Thyroid gland (tissue), 4 donors: Measurements from ENCODE around the gene GAR1. TPM values are rescaled to one million over a fixed set of nuclear protein-coding genes. Genes with fewer than 3 reads are reported as not detected.
"Not testable (repeated sequence)": the region's sequence is repeated elsewhere in the genome, so short reads cannot be mapped to it uniquely, and the experiment has no call there.

Experiments used
- DNase-seq, 2 donors: peaks; one replicate each; pipeline ENCODE4 v3.0.0-alpha.2; 2019
- H3K27ac ChIP-seq, 3 donors: fragments of 200-600 bp; sonication (generic); 1 replicate in 2 of 3; 2 replicates in 1 of 3; pipeline ENCODE4 v1.5.1; 2016 to 2019; ENCODE audit warnings: mild to moderate bottlenecking in 1 of 3, moderate library complexity in 1 of 3
- H3K27me3 ChIP-seq: fragments of 200-600 bp; sonication (generic); one replicate; pipeline ENCODE4 v1.5.1; 2019
- H3K36me3 ChIP-seq, 2 donors: fragments of 200-600 bp; sonication (generic); one replicate each; pipeline ENCODE4 v1.5.1; 2016 to 2019
- H3K4me1 ChIP-seq, 2 donors: fragments of 200-600 bp; sonication (generic); one replicate each; pipeline ENCODE4 v1.5.1; 2017 to 2019
- H3K4me3 ChIP-seq, 3 donors: fragments of 200-600 bp; sonication (generic); replicated peaks in 1 of 3; 1 replicate in 2 of 3; 2 replicates in 1 of 3; pipeline ENCODE4 v1.5.1; 2016; ENCODE audit warnings: mild to moderate bottlenecking in 1 of 3
- H3K9me3 ChIP-seq: fragments of 200-600 bp; sonication (generic); one replicate; pipeline ENCODE4 v1.5.1; 2017
- POLR2A ChIP-seq, 2 donors: fragments of 450-650 bp; IDR thresholded peaks; one replicate each; pipeline ENCODE4 v1.6.1; 2017; ENCODE audit warnings: antibody characterized with exemption in 2 of 2, mild to moderate bottlenecking in 2 of 2, moderate library complexity in 1 of 2
- WGBS, 2 donors: methylation state at CpG; one replicate each; pipeline ENCODE4 v1.1.5; 2017; 5-methylcytosine and 5-hydroxymethylcytosine counted together
- intact Hi-C: fragments of 100-400 bp; cut with DNase I; formaldehyde crosslinking; loops from one replicate; pipeline ENCODE4 v1.15.1; 2023
- total RNA-seq, 4 donors: library from RNA; depleted of rRNA; stranded (reverse); fragments of >200 nt; gene quantifications; one replicate each; pipeline ENCODE4 v1.2.3, GENCODE V29; 2016
- TF ChIP-seq, protein P1 (sequence below), 6 experiments: fragments of 200-600 bp in 3 of 6; fragments of 450-650 bp in 3 of 6; sonication (generic) in 3 of 6; IDR thresholded peaks; one replicate each; pipeline ENCODE4 v1.5.1; 2016 to 2019; ENCODE audit warnings: antibody characterized with exemption in 6 of 6, mild to moderate bottlenecking in 2 of 6, inconsistent platforms in 1 of 6, moderate library complexity in 1 of 6

GAR1 gene
- total RNA-seq, 4 donors from 2014 or later: 1.8 to 7.8 (median 5.1) TPM

DNA sequence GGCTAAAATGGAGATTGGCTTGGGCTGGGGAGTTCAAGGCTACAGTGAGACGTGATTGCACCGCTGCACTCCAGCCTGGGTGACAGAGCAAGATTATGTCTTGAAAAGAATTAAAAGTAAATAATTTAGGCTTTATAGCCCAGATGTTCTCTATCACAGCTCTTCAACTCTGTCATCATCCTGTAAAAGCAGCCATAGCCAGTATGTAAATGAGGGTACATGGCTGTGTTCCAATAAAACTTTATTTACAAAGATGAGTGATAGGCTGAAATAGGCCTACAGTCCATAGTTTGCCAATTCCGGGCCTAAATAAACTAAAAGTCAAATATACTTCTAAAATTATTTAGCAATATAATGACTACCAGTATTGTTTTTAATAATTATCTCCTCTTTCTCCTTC is 21.4 kb downstream of the GAR1 start:
- H3K4me1 ChIP-seq: no peaks in the 10 kb centered on the region
- no peaks in the 10 kb centered on the region for H3K36me3 ChIP-seq
- no peak overlapping the region for H3K27ac ChIP-seq
- no peaks in the 10 kb centered on the region for H3K27me3 ChIP-seq
- H3K4me3 ChIP-seq: no peak overlapping the region
- intact Hi-C loops: no loop called here
- WGBS, 2 donors: 93 to 97% methylated on average over 3 of the region's 3 CpGs
- no peak for DNase-seq
- TF ChIP-seq, protein P1, sequence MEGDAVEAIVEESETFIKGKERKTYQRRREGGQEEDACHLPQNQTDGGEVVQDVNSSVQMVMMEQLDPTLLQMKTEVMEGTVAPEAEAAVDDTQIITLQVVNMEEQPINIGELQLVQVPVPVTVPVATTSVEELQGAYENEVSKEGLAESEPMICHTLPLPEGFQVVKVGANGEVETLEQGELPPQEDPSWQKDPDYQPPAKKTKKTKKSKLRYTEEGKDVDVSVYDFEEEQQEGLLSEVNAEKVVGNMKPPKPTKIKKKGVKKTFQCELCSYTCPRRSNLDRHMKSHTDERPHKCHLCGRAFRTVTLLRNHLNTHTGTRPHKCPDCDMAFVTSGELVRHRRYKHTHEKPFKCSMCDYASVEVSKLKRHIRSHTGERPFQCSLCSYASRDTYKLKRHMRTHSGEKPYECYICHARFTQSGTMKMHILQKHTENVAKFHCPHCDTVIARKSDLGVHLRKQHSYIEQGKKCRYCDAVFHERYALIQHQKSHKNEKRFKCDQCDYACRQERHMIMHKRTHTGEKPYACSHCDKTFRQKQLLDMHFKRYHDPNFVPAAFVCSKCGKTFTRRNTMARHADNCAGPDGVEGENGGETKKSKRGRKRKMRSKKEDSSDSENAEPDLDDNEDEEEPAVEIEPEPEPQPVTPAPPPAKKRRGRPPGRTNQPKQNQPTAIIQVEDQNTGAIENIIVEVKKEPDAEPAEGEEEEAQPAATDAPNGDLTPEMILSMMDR (IDR thresholded peaks at IDR 0.05): no peak
- no peak for TF ChIP-seq POLR2A (IDR thresholded peaks at IDR 0.05)
- no peaks in the 10 kb centered on the region for H3K9me3 ChIP-seq

DNA sequence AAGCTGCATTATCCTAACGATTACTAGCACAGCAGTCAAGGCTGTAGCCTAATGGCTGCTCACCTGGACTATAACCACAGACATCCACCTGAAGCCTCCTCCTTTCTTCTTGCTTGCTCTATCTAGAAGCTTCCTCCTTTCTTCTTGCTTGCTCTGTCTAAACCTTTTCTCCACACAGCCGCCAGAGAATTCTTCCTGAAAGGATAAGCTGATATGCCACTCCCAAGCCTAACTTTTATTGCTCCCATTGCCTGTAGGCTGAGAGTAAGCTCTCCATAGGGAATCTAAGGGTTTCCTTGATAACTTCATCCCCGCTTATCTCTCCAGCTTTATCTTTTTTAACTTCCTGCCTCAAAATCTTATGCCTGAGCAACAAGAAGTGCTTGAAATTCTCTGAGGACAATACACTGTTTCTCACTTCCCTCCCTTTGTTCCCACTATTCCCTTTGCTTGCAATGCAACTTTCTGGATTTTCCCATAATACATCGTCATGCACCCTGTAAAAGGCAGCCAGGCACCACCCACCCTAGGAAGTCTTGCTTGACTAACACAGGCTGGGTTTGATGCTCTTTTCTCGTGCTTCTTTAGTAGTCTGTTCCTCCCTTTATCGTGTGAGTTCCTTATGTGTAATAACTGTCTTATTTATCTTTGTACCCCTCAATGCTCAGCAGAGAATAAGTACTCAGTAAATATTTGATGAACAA is 31.0 kb downstream of the GAR1 start:
- 55 to 57% methylated on average over 6 of the region's 6 CpGs for WGBS, 2 donors
- Histone ChIP-seq H3K27me3 (no peaks in the 10 kb centered on the region), H3K4me3 (no peak overlapping the region), H3K36me3 (no peaks in the 10 kb centered on the region), H3K27ac (no peak overlapping the region), H3K9me3 (no peaks in the 10 kb centered on the region), H3K4me1 (no peaks in the 10 kb centered on the region)
- intact Hi-C loops: no loop called here
- DNase-seq: no peak
- TF ChIP-seq, protein P1 (IDR thresholded peaks at IDR 0.05): no peak
- no peak for TF ChIP-seq POLR2A (IDR thresholded peaks at IDR 0.05)

DNA sequence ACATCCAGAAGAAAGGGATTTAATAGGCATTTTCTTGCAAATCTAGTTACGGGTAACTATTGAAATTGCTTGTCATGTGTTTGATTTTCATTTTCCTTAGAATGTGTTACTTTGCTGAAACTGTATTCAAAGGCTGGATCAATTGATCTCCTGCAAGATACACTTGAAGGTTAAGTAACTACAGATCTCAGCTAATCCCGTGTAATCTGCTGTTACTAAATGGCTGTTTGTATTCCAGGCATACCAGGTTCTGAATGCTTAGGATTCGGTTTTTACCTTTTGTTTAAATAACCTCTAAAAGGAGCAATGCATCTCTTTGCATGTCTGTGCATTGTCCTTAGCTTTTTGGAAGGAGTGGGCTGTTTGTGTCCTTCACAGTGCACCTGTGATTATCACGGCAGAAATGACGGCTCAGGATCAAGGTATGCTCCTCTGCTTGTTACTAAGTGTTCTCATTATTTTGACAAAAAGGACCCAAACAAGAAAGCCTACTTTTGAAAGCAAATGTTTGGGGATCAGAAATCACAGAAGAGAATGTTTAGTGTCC is 32.4 kb downstream of the GAR1 start, which contains the start of gene LRIT3:
LRIT3 (plus strand) TSS at position 212 of the 547 bp plus-strand sequence; CDS start at position 307, 95 bp downstream.
- intact Hi-C loops: no loop called here
- 69 to 79% methylated on average over 5 of the region's 5 CpGs for WGBS, 2 donors
- Histone ChIP-seq H3K9me3 (no peaks in the 10 kb centered on the region), H3K4me1 (no peaks in the 10 kb centered on the region), H3K27ac (no peak within 1 kb of the TSS), H3K27me3 (no peaks in the 10 kb centered on the region), H3K4me3 (no peak within 1 kb of the TSS), H3K36me3 (no peaks in the 10 kb centered on the region)
- no peak for DNase-seq
- TF ChIP-seq, protein P1 (IDR thresholded peaks at IDR 0.05): no peak
- TF ChIP-seq POLR2A (IDR thresholded peaks at IDR 0.05): no peak

DNA sequence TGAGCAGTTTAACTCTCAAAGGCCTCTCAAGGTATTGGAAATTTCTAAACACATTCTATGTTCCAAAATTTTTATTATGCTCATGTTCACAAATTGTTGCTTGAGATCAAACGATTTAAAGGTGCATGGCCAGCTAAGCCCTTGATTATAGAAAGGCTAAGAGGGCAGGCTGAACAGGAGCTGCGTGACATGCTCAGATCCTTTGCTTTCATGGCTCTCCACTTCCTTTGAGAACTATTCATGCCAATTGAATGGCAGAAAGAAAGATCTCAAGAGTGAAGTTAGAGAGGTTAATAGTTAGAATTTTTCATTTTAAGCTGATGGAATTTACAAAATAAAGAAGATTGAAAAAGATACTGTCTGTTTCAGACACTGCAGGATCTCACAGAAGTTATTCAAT is 32.9 kb downstream of the GAR1 start:
- intact Hi-C loops: no loop called here
- Histone ChIP-seq H3K9me3 (no peaks in the 10 kb centered on the region), H3K4me1 (no peaks in the 10 kb centered on the region), H3K27me3 (no peaks in the 10 kb centered on the region), H3K4me3 (no peak overlapping the region), H3K27ac (no peak overlapping the region), H3K36me3 (no peaks in the 10 kb centered on the region)
- TF ChIP-seq POLR2A (IDR thresholded peaks at IDR 0.05): no peak
- TF ChIP-seq, protein P1 (IDR thresholded peaks at IDR 0.05): no peak
- WGBS, 2 donors: 57 to 60% methylated on average over 2 of the region's 2 CpGs
- DNase-seq: no peak

DNA sequence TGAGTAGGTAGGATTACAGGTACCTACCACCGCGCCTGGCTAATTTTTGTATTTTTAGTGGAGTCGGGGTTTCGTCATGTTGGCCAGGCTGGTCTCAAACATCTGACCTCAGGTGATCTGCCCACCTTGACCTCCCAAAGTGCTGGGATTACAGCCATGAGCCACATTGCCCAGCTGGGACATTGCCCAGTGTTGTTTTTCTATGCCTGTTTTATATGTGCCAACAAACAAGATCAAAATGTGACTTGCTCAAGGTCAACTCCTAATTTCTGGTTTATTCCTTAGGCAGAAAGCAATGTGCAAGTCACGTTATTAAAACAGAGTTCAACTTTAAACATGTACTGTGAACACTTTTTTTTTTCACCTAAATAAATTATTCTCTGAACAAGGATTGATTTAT is 35.0 kb downstream of the GAR1 start:
- DNase-seq: no peak
- 61 to 63% methylated on average over 5 of the region's 5 CpGs for WGBS, 2 donors
- H3K4me1 ChIP-seq: no peaks in the 10 kb centered on the region

DNA sequence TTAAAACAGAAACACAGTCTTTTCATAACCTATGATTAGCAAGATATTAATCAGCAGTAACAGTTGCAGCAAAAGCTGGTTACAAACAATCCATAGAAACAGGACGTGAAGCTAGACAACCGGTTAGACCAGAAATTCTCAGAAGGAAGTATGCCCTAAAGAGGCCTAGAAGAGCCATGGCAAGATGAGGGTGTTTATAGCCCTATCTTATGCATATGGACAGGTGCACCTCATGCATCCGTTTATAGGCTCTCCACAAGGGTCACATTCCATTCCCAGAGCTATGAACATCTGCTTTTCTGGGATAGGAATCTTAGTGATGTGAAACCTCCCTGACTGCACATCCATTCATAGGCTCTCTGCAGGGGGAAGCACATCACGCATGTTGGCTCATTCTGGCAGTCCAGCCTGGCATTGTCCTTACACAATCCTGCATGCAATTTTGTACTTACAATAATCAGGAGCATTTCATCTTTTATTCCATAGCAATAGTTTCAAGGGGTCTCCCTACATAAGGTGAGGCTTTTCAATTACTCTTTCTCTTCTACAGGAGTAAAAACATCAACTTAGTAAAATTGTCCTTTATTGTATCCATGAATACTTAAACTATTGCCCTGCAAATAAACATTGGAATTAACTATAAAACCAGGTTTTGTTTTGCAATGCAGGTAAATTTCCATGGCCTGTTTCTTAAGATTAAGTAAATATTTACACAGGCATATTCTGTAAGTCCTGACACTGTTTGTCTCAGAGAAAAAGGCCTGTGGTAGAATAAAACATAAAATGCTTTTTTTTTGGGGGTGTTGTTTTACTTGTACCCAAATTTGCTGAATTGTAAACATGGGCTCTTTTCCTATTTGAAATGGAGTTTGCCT is 44.1 kb downstream of the GAR1 start:
- WGBS, 2 donors: 88 to 90% methylated on average over 4 of the region's 4 CpGs
- not testable (repeated sequence) for H3K4me1 ChIP-seq

More for the DNA sequence above, 35.0 kb downstream of the GAR1 start:
- TF ChIP-seq, protein P1 (IDR thresholded peaks at IDR 0.05): no peak
- TF ChIP-seq POLR2A (IDR thresholded peaks at IDR 0.05): no peak
- Histone ChIP-seq H3K27ac (no peak overlapping the region), H3K36me3 (no peaks in the 10 kb centered on the region), H3K4me3 (no peak overlapping the region), H3K27me3 (no peaks in the 10 kb centered on the region), H3K9me3 (no peaks in the 10 kb centered on the region)
- intact Hi-C loops: no loop called here

More for the DNA sequence above, 44.1 kb downstream of the GAR1 start:
- DNase-seq, H3K36me3 ChIP-seq, H3K27me3 ChIP-seq, H3K27ac ChIP-seq, H3K4me3 ChIP-seq, intact Hi-C loops, H3K9me3 ChIP-seq: not testable (repeated sequence)
